B cell (primary cell): Measurements from ENCODE around the gene LAIR2. TPM values are rescaled to one million over a fixed set of nuclear protein-coding genes. Genes with fewer than 3 reads are reported as not detected.

Experiments used
- ATAC-seq: fragments of 200-7000 bp; cut with Tn5 transposase; one replicate; pipeline ENCODE4 v1.10.0; 2021; ENCODE audit warnings: low read depth, mild to moderate bottlenecking, moderate number of reproducible peaks, moderate library complexity
- CTCF ChIA-PET: fragments of 350-600 bp; sonication (Branson Sonifier 250); formaldehyde crosslinking; loops from one replicate; lab custom pipeline; 2021; ENCODE audit warnings: antibody characterized with exemption, inconsistent platforms; lab: Charles Lee
- POLR2A ChIA-PET: fragments of 350-600 bp; sonication (Branson Sonifier 250); formaldehyde crosslinking; loops from one replicate; lab custom pipeline; 2021; ENCODE audit warnings: antibody characterized with exemption; lab: Charles Lee
- DNase-seq: peaks from one replicate; pipeline ENCODE4 v3.0.0; 2013
- H2AFZ ChIP-seq: 2 replicates; pipeline ENCODE4 v1.6.1; 2012; ENCODE audit warnings: mild to moderate bottlenecking, low read depth, low read length; ENCODE audit not compliant: insufficient read depth, poor library complexity, severe bottlenecking
- H3K27ac ChIP-seq, 2 donors: 1 replicate in 1 of 2; 2 replicates in 1 of 2; pipeline ENCODE4 v1.5.1; 2012 to 2013; ENCODE audit warnings: low read length in 2 of 2, mild to moderate bottlenecking in 2 of 2, moderate library complexity in 1 of 2
- H3K27me3 ChIP-seq, 4 experiments: fragments of 200-600 bp in 1 of 4; sonication (generic) in 1 of 4; replicated peaks in 1 of 4; 1 replicate in 2 of 4; 2 replicates in 2 of 4; pipeline versions ENCODE4 v1.6.1 to v1.7.0; 2013 to 2016; ENCODE audit warnings: low read length in 3 of 4, mild to moderate bottlenecking in 2 of 4, mixed read lengths in 1 of 4, moderate library complexity in 1 of 4; ENCODE audit not compliant: insufficient read depth in 4 of 4, control insufficient read depth in 3 of 4; ENCODE audit errors: control extremely low read depth in 1 of 4
- H3K36me3 ChIP-seq, 2 experiments: replicated peaks in 1 of 2; 1 replicate in 1 of 2; 2 replicates in 1 of 2; pipeline versions ENCODE4 v1.6.1 to v1.7.1; 2013; ENCODE audit warnings: low read length in 1 of 2; ENCODE audit not compliant: insufficient read depth in 2 of 2, control insufficient read depth in 1 of 2; ENCODE audit errors: control extremely low read depth in 1 of 2, extremely low read depth in 1 of 2
- H3K4me1 ChIP-seq, 2 donors: fragments of 200-600 bp in 1 of 2; sonication (generic) in 1 of 2; 1 replicate in 1 of 2; 2 replicates in 1 of 2; pipeline versions ENCODE4 v1.5.1 to v1.6.1; 2013 to 2017; ENCODE audit warnings: low read length in 2 of 2; ENCODE audit not compliant: control insufficient read depth in 2 of 2, insufficient read depth in 2 of 2
- H3K4me2 ChIP-seq: replicated peaks from 2 replicates; pipeline ENCODE3; 2012; ENCODE audit warnings: mild to moderate bottlenecking, low read depth, low read length; ENCODE audit not compliant: poor library complexity, severe bottlenecking
- H3K4me3 ChIP-seq, 5 experiments: fragments of 200-600 bp in 1 of 5; sonication (generic) in 1 of 5; 1 replicate in 3 of 5; 2 replicates in 2 of 5; pipeline versions ENCODE4 v1.5.1 to v1.7.0; 2011 to 2016; ENCODE audit warnings: low read length in 4 of 5, mild to moderate bottlenecking in 4 of 5, low read depth in 2 of 5, control low read depth in 1 of 5, moderate library complexity in 1 of 5; ENCODE audit not compliant: insufficient read depth in 1 of 5; ENCODE audit errors: control extremely low read depth in 1 of 5, extremely low read depth in 1 of 5
- H3K79me2 ChIP-seq: fragments of 200-600 bp; sonication (generic); one replicate; pipeline ENCODE4 v1.6.0; 2016; ENCODE audit warnings: low read length; ENCODE audit not compliant: control insufficient read depth, insufficient read depth
- H3K9ac ChIP-seq: fragments of 200-600 bp; sonication (generic); 2 replicates; pipeline ENCODE4 v1.6.1; 2017; ENCODE audit warnings: mild to moderate bottlenecking, low read length, moderate library complexity
- H3K9me3 ChIP-seq, 3 donors: one replicate each; pipeline versions ENCODE4 v1.6.1 to v1.7.1; 2013; ENCODE audit warnings: low read length in 2 of 3; ENCODE audit not compliant: control insufficient read depth in 2 of 3, insufficient read depth in 1 of 3; ENCODE audit errors: control extremely low read depth in 1 of 3
- H4K20me1 ChIP-seq: 2 replicates; pipeline ENCODE4 v1.6.0; 2012; ENCODE audit warnings: mild to moderate bottlenecking, low read length; ENCODE audit not compliant: insufficient read depth, control insufficient read depth, poor library complexity, severe bottlenecking
- H3K27ac Mint-ChIP-seq: one replicate; pipeline ENCODE4 v1.8.0; 2021; ENCODE audit warnings: mixed read lengths
- H3K27me3 Mint-ChIP-seq: one replicate; pipeline ENCODE4 v1.8.0; 2021; ENCODE audit warnings: mixed read lengths
- H3K4me1 Mint-ChIP-seq: one replicate; pipeline ENCODE4 v1.8.0; 2021; ENCODE audit warnings: mixed read lengths
- H3K4me3 Mint-ChIP-seq: one replicate; pipeline ENCODE4 v1.8.0; 2021; ENCODE audit warnings: mixed read lengths
- H3K9me3 Mint-ChIP-seq: one replicate; pipeline ENCODE4 v1.8.0; 2022; ENCODE audit warnings: mixed read lengths; ENCODE audit not compliant: insufficient read depth
- EZH2 ChIP-seq: IDR thresholded peaks from 2 replicates; pipeline ENCODE4 v1.6.1; 2012; ENCODE audit warnings: borderline replicate concordance, low read depth, mild to moderate bottlenecking, moderate library complexity, low read length; ENCODE audit not compliant: insufficient read depth, poor library complexity, severe bottlenecking
- WGBS: methylation state at CpG from one replicate; pipeline ENCODE4 v1.1.5; 2013; ENCODE audit warnings: missing lambda C conversion rate; ENCODE audit not compliant: insufficient coverage; 5-methylcytosine and 5-hydroxymethylcytosine counted together
- intact Hi-C: fragments of 100-400 bp; cut with micrococcal nuclease; formaldehyde crosslinking; loops from one replicate; pipeline ENCODE4 v1.10.0; 2022
- polyA plus RNA-seq: library from polyadenylated mRNA; depleted of rRNA; stranded (reverse); fragments of >200 nt; gene quantifications from 2 replicates; pipeline ENCODE4 v1.2.3, GENCODE V29; 2012
- total RNA-seq, 2 donors: library from RNA; stranded (reverse); fragments of 120-200 nt in 1 of 2; gene quantifications; 1 replicate in 1 of 2; 2 replicates in 1 of 2; pipeline versions ENCODE4 v1.2.3 to v1.2.4, GENCODE V29; 2013 to 2022
- TF ChIP-seq, protein P1 (sequence below): fragments of 200-600 bp; IDR thresholded peaks from one replicate; pipeline ENCODE4 v1.8.0; 2022; ENCODE audit warnings: antibody characterized with exemption, mild to moderate bottlenecking

LAIR2 gene
- total and polyA plus RNA-seq, 2 donors (not counting 1 experiment from before 2014, with no cell fraction given): not detected

DNA sequence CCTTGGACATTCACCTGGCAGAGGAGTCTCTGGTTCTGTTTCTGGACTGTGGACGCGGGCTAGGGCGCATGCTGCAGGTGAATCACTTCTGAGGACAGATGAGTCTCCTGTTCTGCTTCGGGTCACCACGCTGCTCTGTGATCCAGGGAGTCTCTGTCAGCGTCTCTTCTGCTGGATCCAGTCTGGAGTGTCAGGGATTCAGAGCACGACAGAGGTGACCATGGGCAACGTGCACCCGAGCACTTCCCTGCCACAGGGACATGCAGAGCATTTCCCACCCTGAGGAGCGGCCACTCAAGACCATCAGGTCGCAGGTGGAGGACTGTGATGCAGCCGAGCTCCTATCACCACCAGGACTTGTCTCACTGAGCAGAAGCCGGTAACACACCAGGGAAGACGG, 46.6 kb downstream of the LAIR2 start:
- no peaks in the 10 kb centered on the region for H3K9me3 Mint-ChIP-seq
- H3K9me3 ChIP-seq: no peaks in the 10 kb centered on the region
- DNase-seq: no peak
- H3K36me3 ChIP-seq: no peaks in the 10 kb centered on the region
- H3K4me2 ChIP-seq: no peak overlapping the region
- no peak overlapping the region for H3K27ac ChIP-seq
- no peaks in the 10 kb centered on the region for H4K20me1 ChIP-seq
- ChIA-PET POLR2A (no interaction called here), CTCF (no interaction called here)
- H3K27me3 ChIP-seq: peaks cover 0 to 5% (median 0%) of the 10 kb centered on the region in 4 experiments
- no peak overlapping the region for H3K4me3 Mint-ChIP-seq
- no peak overlapping the region for H3K4me3 ChIP-seq
- H3K79me2 ChIP-seq: no peaks in the 10 kb centered on the region
- peaks cover 12 to 14% of the 10 kb centered on the region in 2 donors for H3K4me1 ChIP-seq
- no peak overlapping the region for H2AFZ ChIP-seq
- 83% methylated on average over 14 of the region's 14 CpGs for WGBS
- TF ChIP-seq, protein P1, sequence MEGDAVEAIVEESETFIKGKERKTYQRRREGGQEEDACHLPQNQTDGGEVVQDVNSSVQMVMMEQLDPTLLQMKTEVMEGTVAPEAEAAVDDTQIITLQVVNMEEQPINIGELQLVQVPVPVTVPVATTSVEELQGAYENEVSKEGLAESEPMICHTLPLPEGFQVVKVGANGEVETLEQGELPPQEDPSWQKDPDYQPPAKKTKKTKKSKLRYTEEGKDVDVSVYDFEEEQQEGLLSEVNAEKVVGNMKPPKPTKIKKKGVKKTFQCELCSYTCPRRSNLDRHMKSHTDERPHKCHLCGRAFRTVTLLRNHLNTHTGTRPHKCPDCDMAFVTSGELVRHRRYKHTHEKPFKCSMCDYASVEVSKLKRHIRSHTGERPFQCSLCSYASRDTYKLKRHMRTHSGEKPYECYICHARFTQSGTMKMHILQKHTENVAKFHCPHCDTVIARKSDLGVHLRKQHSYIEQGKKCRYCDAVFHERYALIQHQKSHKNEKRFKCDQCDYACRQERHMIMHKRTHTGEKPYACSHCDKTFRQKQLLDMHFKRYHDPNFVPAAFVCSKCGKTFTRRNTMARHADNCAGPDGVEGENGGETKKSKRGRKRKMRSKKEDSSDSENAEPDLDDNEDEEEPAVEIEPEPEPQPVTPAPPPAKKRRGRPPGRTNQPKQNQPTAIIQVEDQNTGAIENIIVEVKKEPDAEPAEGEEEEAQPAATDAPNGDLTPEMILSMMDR: no peak
- TF ChIP-seq EZH2: no peak
- no peak for ATAC-seq
- H3K9ac ChIP-seq: no peak overlapping the region
- peaks cover 14% of the 10 kb centered on the region for H3K4me1 Mint-ChIP-seq
- no peak overlapping the region for H3K27ac Mint-ChIP-seq
- intact Hi-C loops: no loop called here
- peaks cover 14% of the 10 kb centered on the region for H3K27me3 Mint-ChIP-seq

DNA sequence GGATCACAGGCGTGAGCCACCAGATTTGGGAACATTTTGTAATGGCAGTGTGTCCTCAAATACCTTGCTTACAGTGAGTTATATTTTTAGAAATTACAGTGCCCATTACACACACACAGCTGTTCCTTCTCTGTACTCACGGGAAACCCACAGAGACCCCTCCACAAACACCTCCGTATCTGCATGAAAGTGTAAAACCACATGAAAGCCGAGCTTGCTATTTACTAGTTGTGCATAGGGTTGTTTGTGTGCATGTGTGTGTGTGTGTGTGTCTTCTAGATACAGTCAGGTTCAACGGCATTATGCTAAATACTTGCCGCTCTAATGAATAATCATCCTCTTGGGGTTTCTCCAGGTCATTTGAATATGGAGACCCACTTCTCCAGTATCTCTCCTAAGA, 48.7 kb downstream of the LAIR2 start:
- Histone ChIP-seq H3K4me3 (no peak overlapping the region), H3K79me2 (no peaks in the 10 kb centered on the region), H3K4me1 (peaks cover 12 to 14% of the 10 kb centered on the region in 2 donors), H3K9ac (no peak overlapping the region), H3K27ac (no peak overlapping the region), H3K9me3 (no peaks in the 10 kb centered on the region), H3K27me3 (peaks cover 0 to 5% (median 0%) of the 10 kb centered on the region in 4 experiments), H2AFZ (no peak overlapping the region), H3K4me2 (peak overlapping the region; percentile 47), H4K20me1 (no peaks in the 10 kb centered on the region), H3K36me3 (no peaks in the 10 kb centered on the region)
- H3K9me3 Mint-ChIP-seq: no peaks in the 10 kb centered on the region
- no CpG with 5 or more reads among the region's 6 CpGs for WGBS
- TF ChIP-seq, protein P1: no peak
- TF ChIP-seq EZH2: no peak
- intact Hi-C loops: no loop called here
- H3K27me3 Mint-ChIP-seq: peaks cover 20% of the 10 kb centered on the region
- ChIA-PET CTCF (interaction anchor here (0.7 to 1.1 kb wide), 3 partner anchors 65 to 1227 kb away, joined by 3 read pairs; no protein-coding TSS in a partner anchor), POLR2A (no interaction called here)
- no peak for DNase-seq
- no peak for ATAC-seq
- no peak overlapping the region for H3K4me3 Mint-ChIP-seq
- H3K4me1 Mint-ChIP-seq: peaks cover 14% of the 10 kb centered on the region
- H3K27ac Mint-ChIP-seq: no peak overlapping the region
